HG03139 (cell line): ENCODE measurements around the gene KIF26B.

ENCODE experiments used
- ATAC-seq: cut with Tn5 transposase; IDR thresholded peaks from one replicate; pipeline ENCODE4 v1.9.1; 2021; ENCODE audit not compliant: unreplicated experiment

KIF26B gene

GRCh38 chr1:245131026-245131393 lies 23.8 kb upstream of the KIF26B start:
- ATAC-seq, result no peak

DNA sequence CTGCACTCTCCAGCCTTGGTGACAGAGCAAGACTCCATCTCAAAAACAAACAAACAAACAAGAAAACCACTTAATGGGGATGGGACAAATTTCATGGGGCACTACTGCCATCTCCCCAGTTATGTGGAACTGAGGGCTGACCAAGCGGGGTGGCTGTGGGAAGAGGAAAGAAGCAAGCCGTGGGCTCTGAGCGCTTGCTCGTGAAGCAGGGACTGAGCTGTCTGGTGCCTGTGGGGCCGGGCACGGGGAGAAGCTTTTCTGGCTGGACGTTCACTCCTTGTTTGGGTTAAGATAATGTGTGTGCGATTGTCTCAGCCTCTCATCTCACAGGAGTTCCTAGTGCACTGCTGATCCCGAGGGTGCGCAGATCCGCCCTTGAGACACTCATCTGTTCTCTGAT lies 22.0 kb upstream of the KIF26B start:
- ATAC-seq, result no peak

- no peak for ATAC-seq
These were observed 20.6 kb upstream of the KIF26B start for GRCh38 chr1:245133995-245134715.

DNA sequence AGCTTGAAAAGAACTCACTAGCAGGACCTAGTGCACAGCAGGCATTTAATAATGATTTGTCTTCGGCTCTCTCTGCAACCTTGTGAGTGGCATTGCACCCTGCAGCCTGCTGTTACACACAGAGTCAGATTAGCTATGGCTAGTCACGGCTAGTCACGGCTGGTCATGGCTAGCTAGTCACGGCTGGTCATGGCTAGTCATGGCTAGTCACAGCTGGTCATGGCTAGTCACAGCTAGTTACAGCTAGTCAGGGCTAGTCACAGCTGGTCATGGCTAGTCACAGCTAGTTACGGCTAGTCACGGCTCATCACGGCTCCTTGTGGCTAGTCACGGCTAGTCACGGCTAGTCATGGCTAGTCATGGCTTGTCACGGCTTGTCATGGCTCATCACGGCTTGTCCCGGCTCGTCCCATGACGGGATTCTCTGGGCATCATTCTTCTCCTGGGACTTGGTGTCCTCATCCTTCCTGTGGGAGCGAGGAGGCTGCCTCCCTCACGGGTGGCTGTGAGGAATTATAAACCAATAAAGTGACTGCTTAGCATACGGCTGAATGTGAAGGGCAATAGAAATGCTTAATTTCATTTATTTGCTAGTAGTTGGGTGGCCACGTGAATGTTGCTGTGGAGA lies 12.5 kb upstream of the KIF26B start:
- no peak for ATAC-seq

GRCh38 chr1:245142976-245143375 lies 11.8 kb upstream of the KIF26B start:
- ATAC-seq, result no peak

- no peak for ATAC-seq
These were observed 10.9 kb upstream of the KIF26B start for GRCh38 chr1:245143849-245144248.

DNA sequence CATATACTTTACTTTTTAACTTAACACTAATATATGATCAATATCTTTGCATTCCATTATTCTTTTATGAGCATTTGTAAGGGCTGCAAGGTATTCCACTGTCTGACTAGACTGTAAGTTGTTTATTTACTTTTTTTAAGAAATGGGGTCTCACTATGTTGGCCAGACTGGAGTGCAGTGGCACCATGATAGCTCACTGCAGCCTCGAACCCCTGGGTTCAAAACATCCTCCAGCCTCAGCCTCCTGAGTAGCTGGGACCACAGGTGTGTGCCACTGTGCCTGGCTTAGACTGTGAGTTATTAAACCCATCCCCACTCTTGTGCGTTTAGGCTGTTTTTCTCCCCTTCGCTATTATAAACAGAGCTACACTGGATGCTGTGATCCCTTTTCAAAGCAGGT lies 6.7 kb upstream of the KIF26B start:
- no peak for ATAC-seq

GRCh38 chr1:245148861-245149260 lies 5.9 kb upstream of the KIF26B start:
- ATAC-seq, result no peak

DNA sequence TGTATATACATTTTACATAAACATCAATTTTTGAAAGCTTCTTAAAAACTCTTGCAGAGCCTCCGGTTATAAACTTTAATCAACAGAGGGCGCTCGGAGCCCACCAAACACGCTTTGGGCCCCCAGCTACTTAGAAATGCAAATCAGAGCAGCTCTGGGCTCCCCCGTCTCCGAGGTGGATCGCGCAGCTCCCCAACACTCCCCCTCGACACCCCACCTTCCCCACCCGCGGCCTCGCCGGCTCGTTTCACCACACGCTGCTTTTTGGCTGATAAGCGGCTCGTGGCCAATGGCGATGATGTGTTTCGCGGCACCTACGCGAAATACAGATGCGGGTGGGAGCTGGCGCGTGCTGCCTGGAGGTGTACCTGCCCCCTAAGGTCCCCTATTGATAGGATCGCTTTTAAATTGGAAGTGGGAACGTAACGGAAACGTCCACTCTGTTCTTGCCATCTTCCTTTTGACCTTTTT lies 1.7 kb upstream of the KIF26B start:
- ATAC-seq, result no peak

DNA sequence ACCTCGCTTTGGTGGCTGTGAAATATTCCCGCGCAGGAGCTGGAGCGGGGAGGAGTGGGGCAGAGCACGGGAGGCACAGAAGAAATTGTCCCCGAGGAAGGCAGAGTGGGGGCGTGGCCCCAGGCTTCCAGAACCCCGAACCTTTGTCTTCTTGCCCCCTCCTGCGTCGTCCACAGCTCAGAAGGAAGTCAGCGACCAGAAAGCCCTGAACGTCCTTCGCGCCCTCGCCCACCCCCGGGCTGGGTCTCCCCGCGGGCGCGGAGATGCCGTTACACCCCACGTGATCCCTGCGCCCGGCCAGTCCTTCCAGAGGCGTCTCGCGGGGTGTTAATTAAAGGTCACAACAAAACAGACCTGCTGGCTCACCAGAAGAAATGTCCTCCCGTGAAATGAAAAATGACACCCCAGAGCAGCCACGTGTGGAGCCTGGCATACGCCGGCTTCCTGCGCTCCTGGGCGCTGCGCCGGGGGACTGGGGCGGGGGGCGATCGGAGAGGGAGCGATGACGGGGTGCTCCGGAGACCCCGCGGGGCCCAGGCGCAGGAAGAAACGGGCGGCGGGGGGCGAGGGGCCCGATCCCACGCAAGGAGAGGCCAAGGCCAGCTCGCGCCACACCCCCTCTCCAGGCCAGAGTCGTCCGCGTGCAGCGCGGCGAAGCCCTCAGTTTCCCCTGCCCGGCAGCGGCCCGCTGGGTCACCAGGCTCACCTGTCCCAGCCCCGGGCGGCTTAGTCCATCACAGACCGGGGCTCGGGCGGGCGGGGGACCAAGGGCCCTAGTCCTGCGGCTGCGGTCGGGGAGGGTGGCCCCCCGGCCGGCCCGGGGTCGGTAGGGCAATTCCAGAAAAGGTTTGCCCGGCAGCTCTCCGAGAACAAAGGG lies 995 bp upstream of the KIF26B start:
- ATAC-seq, result no peak

DNA sequence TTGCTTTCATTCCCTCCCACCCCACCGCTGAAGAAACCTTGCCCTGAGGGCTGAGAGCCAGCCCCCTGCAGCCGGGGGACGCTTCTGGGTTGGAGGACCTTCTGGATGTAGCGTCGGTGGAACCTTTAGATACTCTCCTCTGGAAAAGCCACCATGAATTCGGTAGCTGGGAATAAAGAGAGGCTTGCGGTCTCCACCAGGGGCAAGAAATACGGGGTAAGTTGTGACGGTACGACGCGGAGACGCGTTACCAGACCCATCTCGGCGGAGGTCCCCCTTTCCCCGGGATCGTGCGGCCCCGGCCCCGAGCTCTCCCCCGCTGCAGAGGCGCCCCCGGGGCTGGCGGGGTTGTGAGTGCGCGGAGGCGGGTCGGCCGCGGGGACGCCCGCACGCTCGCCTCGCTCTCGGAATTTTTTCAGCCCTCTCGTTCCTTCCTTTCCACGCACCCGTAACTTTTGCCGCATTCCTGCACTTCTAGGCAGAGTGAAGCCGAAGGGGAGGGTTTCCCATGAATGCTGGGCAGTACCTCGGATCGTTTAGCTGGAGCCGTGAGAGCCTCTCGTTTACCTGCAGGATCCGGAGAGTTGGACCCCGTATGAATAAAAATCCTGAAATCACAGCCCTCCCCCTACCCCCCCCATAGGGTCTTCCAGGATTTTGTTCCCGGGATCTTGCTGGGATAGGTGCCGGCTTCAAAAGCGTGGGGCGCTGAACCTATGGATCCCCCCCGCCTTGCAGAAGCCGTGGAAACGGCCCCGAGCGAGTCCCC lies 671 bp downstream of the KIF26B start:
- ATAC-seq, result no peak

- ATAC-seq, result peak; percentile 87
These were observed 1.4 kb downstream of the KIF26B start for GRCh38 chr1:245156041-245156735.

DNA sequence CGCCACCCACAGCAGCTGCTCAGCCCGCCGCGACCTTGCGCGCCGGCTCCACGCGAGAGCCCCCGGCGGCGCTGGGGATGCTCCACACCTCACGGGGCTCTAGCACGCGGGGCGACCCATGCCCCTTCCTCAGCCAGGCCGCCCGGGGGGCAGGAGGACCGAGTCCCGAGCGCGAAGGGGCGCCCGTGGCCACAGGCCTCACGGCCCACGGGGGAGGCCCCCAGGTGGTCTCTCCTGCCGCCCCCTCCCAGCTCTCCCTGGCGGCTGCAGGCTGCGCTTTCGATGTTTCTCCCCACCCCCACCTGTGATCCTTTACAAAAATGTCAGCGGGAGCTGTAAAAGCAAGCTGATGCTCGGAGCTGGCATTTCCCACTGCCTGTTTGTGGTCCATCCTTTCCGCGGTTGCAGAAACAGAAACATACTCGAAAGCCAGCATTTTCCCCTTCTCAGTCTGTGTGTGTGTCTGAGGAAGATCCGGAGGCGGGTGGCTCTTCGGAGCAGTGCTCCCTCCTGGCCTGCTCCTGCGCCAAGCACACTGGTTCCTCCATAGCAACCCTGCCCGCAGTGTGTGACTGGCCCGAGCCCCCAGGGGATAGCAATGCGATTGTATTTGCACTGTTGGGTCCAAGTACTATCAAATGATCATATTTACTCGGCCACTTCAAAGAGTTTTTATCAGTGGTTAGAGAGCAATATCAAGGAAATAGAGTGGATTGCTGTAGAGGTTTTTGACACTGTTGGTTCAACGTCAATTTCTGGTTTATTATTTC lies 2.1 kb downstream of the KIF26B start:
- no peak for ATAC-seq

DNA sequence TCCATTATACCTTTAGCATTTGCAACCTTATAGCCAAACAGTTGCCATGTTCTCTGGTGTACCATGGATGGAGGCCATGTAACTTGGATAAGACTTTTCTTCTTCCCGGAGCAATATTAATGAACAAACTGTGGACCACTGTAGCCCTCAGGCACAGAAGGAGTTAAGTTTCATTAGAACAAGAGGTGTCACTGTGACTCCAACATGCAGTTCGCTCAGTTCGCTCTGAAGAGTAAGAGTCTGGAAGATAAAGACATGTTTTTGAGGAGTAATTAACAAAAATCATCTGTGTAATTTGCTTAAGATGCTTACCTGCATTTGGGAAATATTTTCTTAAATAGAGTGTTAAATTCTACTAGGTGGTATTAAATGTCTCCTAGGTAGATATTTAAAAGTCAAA lies 4.1 kb downstream of the KIF26B start:
- no peak for ATAC-seq

GRCh38 chr1:245160288-245160687 lies 5.5 kb downstream of the KIF26B start:
- ATAC-seq, result no peak

DNA sequence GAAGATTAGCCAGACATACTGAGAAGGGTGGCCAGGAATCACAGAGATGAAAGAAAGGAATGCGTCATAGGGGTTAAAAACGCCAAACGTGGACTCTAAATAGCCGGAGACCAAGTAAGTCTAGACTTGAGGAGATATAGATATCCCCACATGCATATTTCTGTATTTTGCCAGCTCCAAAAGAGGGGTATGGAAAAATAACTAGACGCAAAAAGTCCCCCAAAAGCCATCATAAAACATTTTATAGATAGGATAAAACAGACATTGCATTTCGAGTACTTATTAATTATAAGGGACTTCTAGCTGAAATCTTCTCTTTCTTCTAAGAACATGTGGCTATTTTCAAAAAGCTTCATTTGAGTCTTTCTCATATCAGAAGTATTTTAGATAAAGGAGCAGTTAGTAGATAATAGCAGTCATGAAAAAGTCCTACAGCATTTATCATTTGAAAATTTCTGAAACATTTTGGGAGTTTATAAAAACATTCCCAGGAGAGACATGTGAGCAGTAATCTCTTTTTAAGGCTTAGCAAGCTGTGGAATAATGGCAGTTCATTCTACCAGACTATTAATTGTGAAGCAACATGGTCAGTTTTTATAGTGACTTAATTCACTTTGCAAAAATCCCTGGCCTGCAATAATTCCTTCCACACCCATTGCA lies 6.1 kb downstream of the KIF26B start:
- no peak for ATAC-seq

DNA sequence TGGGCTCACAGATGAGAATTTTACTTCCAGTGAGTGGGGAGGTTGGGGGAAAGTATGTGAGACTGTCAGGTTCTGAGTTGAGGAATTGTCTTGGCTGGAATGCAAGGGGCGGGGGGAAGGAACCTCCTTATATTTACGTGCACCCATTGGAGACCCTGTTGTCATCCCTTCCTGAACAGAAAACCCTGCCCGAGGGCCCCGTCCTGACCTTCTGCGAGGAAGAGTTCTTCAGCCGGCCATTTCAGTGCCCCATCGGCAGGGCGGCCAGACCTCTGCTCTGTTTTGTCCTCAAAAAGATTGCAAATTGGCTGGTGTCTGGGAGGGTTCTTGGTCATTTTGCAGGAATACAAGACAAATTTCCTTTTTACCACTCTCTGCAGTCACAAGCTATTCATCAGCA lies 7.1 kb downstream of the KIF26B start:
- ATAC-seq, result no peak

- ATAC-seq, result no peak
These were observed 11.7 kb downstream of the KIF26B start for GRCh38 chr1:245166471-245166885.

- ATAC-seq, result no peak
These were observed 13.3 kb downstream of the KIF26B start for GRCh38 chr1:245168086-245168485.
